ENCODE results near the gene PMEL. TPM values are rescaled to one million over a fixed set of nuclear protein-coding genes. Genes with fewer than 3 reads are reported as not detected.
A peak's percentile ranks its signal among the peaks of the same experiment; 100 is the strongest.
"Not testable (repeated sequence)": the region's sequence is repeated elsewhere in the genome, so short reads cannot be mapped to it uniquely, and the experiment has no call there.

The PMEL gene
- total RNA-seq, 1 donor: 0.27 TPM

DNA sequence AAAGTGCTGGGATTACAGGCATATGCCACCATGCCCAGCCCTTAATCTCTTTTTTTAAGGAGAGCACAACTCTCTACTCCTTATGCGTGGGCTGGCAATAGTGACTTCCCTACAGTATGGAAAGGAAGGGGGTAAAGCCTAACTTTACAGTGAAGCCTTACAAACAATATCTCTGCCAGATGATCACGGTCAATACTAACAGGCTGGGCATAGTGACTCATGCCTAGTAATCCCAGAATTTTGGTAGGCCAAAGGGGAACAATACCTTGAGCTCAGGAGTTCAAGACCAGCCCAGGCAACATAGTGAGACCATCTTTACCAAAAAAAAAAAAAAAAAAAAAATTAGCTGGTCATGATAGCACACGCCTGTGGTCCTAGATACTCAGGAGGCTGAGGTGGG, 43.7 kb downstream of the PMEL start:
- no peak overlapping the region for H3K4me3 ChIP-seq (ENCODE audit: low read depth, low read length)
- TF ChIP-seq, protein P1, sequence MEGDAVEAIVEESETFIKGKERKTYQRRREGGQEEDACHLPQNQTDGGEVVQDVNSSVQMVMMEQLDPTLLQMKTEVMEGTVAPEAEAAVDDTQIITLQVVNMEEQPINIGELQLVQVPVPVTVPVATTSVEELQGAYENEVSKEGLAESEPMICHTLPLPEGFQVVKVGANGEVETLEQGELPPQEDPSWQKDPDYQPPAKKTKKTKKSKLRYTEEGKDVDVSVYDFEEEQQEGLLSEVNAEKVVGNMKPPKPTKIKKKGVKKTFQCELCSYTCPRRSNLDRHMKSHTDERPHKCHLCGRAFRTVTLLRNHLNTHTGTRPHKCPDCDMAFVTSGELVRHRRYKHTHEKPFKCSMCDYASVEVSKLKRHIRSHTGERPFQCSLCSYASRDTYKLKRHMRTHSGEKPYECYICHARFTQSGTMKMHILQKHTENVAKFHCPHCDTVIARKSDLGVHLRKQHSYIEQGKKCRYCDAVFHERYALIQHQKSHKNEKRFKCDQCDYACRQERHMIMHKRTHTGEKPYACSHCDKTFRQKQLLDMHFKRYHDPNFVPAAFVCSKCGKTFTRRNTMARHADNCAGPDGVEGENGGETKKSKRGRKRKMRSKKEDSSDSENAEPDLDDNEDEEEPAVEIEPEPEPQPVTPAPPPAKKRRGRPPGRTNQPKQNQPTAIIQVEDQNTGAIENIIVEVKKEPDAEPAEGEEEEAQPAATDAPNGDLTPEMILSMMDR (IDR thresholded peaks at IDR 0.05; ENCODE audit: insufficient read depth, low read length): no peak
- DNase-seq (ENCODE audit: low read depth): no peak

DNA sequence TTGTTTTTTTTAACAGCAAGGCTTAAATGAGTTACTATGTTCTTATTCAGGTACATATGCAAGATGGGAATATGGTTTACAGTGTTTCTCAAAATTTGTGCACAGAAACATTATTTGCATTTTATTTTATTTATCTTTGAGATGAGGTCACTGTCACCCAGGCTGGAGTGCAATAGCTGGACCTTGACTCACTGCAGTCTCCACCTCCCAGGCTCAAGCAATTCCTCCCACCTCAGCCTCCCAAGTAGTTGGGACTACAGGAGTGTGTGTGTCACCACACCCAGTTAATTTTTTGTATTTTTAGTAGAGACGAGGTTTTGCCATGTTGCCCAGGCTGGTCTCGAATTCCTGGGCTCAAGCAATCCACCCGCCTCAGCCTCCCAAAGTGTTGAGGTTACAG, 46.8 kb downstream of the PMEL start:
- DNase-seq (ENCODE audit: low read depth): peak; percentile 24
- H3K4me3 ChIP-seq (ENCODE audit: low read depth, low read length): not testable (repeated sequence)

DNA sequence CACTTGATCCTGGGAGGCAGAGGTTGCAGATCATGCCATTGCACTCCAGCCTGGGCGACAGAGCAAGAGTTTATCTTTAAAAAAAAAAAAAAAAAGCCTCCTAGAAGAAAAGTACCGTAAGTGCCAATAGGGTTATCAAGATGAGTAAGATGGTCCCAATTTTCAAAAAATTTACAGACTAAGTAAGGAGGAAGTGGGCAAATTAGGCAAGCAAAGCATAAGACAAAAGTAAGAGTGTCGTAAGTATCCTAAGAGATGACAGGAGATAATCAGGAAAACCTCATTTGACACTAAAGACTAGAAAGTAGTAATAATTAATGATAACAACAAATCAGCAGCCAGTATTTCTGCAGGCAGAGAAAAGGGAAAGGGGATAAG, 50.4 kb downstream of the PMEL start:
- TF ChIP-seq, protein P1 (IDR thresholded peaks at IDR 0.05; ENCODE audit: insufficient read depth, low read length): no peak

DNA sequence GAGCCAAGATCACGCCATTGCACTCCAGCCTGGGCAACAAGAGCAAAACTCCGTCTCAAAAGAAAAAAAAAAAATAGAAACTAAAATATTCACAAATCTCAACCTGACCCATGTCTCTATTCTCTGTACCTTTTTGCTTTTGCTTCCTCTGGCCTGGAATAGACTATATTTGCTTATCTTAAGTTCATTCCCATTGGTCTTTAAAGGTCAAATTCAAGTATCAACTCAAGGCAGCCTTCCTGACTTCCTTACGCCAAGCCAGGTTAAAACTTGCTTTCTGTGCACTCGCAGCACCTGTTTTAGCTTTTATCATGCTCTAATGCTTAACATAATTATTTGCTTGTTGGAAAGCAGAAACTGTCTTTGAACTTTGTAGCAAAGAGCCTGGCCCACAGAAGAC, 52.9 kb downstream of the PMEL start:
- TF ChIP-seq, protein P1 (IDR thresholded peaks at IDR 0.05; ENCODE audit: insufficient read depth, low read length): no peak
- H3K4me3 ChIP-seq (ENCODE audit: low read depth, low read length): no peak overlapping the region

More for the DNA sequence above, 50.4 kb downstream of the PMEL start:
- H3K4me3 ChIP-seq (ENCODE audit: low read depth, low read length): no peak overlapping the region
- DNase-seq (ENCODE audit: low read depth): no peak

DNA sequence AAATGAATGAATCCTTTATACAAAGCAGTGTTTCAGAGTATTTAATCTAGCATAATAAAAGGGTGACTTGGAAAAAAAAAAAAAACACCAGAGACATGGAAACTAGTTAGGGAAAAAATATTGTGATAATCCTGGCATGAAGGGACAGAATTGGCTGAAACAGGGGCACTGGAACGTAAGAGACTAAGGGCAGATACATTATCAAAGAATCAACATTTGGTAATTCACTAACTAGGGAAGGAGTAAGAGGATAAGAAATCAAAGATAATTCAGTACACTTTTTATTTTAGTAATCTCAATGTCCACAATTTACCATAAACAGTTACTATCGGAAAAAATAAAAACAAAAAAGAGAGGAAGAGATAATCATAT, 56.3 kb downstream of the PMEL start:
- H3K4me3 ChIP-seq (ENCODE audit: low read depth, low read length): no peak overlapping the region
- DNase-seq (ENCODE audit: low read depth): no peak
- TF ChIP-seq, protein P1 (IDR thresholded peaks at IDR 0.05; ENCODE audit: insufficient read depth, low read length): no peak

More for the DNA sequence above, 52.9 kb downstream of the PMEL start:
- no peak for DNase-seq (ENCODE audit: low read depth)

DNA sequence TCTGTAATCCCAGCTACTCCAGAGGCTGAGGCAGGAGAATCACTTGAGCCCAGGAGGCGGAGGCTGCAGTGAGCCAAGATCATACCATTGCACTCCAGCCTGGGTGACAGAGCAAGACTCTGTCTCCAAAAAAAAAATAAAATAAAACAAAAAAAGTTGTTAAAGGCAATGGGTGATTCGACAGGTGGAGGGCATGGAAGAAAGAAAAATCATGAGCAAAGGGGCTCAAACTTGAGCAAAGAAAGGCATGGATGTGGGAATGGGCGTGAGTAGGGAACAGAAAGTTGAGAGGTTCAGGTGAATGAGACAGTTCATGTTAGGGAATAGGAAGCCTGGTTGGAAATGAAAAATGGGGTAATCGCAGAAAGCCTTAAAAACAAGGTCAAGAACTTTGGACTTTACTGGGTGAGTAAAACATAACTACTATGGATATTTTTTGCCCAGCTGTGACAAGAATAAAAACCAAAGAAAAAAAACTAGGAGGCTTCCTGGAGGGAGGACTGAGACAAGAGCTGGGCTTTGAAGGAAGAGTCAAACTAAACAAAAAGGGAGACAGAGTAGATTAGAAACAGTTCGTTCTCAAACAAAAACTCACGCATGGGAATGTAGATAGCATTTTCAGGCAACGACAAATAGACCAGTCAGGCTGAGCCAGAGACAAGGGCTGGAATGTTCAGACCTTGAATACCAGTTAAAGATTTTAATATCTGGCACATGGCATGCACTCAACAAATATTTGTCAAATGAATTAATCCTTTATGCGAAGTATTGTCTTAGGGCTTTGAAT, 56.9 kb downstream of the PMEL start:
- no peak overlapping the region for H3K4me3 ChIP-seq (ENCODE audit: low read depth, low read length)
- DNase-seq (ENCODE audit: low read depth): peak; percentile 68
- TF ChIP-seq, protein P1 (IDR thresholded peaks at IDR 0.05; ENCODE audit: insufficient read depth, low read length): no peak

DNA sequence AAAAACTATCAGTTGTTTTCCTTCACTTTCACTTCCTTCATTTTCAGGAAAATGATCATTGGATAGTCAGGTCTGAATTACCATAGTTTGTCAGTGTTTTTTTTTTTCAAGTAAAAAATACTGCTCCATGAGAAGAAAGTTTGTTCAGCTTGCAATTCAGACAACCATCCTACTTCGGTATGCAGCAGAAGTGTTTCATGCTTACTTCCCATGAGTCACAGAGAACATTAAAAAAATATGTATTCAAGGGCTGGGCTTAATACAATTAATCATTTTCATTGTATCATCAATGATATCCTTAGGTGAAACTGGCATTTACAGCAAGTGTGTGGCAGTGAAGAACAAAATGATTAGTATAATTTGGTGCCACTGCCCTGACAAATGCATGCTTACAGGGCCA, 59.8 kb downstream of the PMEL start:
- peak; percentile 46 for DNase-seq (ENCODE audit: low read depth)
- H3K4me3 ChIP-seq (ENCODE audit: low read depth, low read length): no peak overlapping the region
- TF ChIP-seq, protein P1 (IDR thresholded peaks at IDR 0.05; ENCODE audit: insufficient read depth, low read length): no peak

Other genes starting within 250 kb of the PMEL start
- gene BLOC1S1, start 250.0 kb downstream of the PMEL start, total RNA-seq (ENCODE audit: low replicate concordance): 64.1 and 70.2 TPM in 2 replicates
- 13.3 and 17.7 TPM in 2 replicates for gene RDH5, start 245.6 kb downstream of the PMEL start, total RNA-seq (ENCODE audit: low replicate concordance)
- 2,365 and 6,536 TPM in 2 replicates for gene CD63, start 237.0 kb downstream of the PMEL start, total RNA-seq (ENCODE audit: low replicate concordance)
- gene GDF11, start 222.9 kb downstream of the PMEL start, total RNA-seq (ENCODE audit: low replicate concordance): 2.4 and 4.7 TPM in 2 replicates
- 84.6 and 165 TPM in 2 replicates for gene SARNP, start 148.3 kb downstream of the PMEL start, total RNA-seq (ENCODE audit: low replicate concordance)
- 7.6 and 16.9 TPM in 2 replicates for gene ORMDL2, start 148.0 kb downstream of the PMEL start, total RNA-seq (ENCODE audit: low replicate concordance)
- gene DNAJC14, start 136.5 kb downstream of the PMEL start, total RNA-seq (ENCODE audit: low replicate concordance): 26.4 and 48.3 TPM in 2 replicates
- gene MMP19, start 123.1 kb downstream of the PMEL start, total RNA-seq (ENCODE audit: low replicate concordance): 9.7 and 11.1 TPM in 2 replicates
- 23.3 and 35.7 TPM in 2 replicates for gene PYM1, start 38.1 kb downstream of the PMEL start, total RNA-seq (ENCODE audit: low replicate concordance)
- 50.6 and 62.1 TPM in 2 replicates for gene DGKA, start 34.9 kb downstream of the PMEL start, total RNA-seq (ENCODE audit: low replicate concordance)
- 8.5 and 38.5 TPM in 2 replicates for gene CDK2, start 788 bp upstream of the PMEL start, total RNA-seq (ENCODE audit: low replicate concordance)
- gene RAB5B, start 8.0 kb upstream of the PMEL start, total RNA-seq (ENCODE audit: low replicate concordance): 47.8 and 75.2 TPM in 2 replicates
- 20.4 and 40.4 TPM in 2 replicates for gene SUOX, start 31.2 kb upstream of the PMEL start, total RNA-seq (ENCODE audit: low replicate concordance)
- gene IKZF4, start 55.0 kb upstream of the PMEL start, total RNA-seq (ENCODE audit: low replicate concordance): 0.65 and 3.4 TPM in 2 replicates
- 321 and 893 TPM in 2 replicates for gene RPS26, start 75.9 kb upstream of the PMEL start, total RNA-seq (ENCODE audit: low replicate concordance)
- 1.2 and 1.5 TPM in 2 replicates for gene ERBB3, start 114.1 kb upstream of the PMEL start, total RNA-seq (ENCODE audit: low replicate concordance)
- gene PA2G4, start 138.5 kb upstream of the PMEL start, total RNA-seq (ENCODE audit: low replicate concordance): 102 and 141 TPM in 2 replicates
- 2,772 and 12,570 TPM in 2 replicates for gene RPL41, start 150.6 kb upstream of the PMEL start, total RNA-seq (ENCODE audit: low replicate concordance)
- 5.9 and 7.3 TPM in 2 replicates for gene ZC3H10, start 152.2 kb upstream of the PMEL start, total RNA-seq (ENCODE audit: low replicate concordance)
- 207 and 267 TPM in 2 replicates for gene ESYT1, start 162.2 kb upstream of the PMEL start, total RNA-seq (ENCODE audit: low replicate concordance)
- 74.2 and 125 TPM in 2 replicates for gene MYL6B, start 186.5 kb upstream of the PMEL start, total RNA-seq (ENCODE audit: low replicate concordance)
- 1,047 and 1,209 TPM in 2 replicates for gene MYL6, start 192.3 kb upstream of the PMEL start, total RNA-seq (ENCODE audit: low replicate concordance)
- gene SMARCC2, start 223.4 kb upstream of the PMEL start, total RNA-seq (ENCODE audit: low replicate concordance): 69.4 and 222 TPM in 2 replicates

Measured in fibroblast of the aortic adventitia (primary cell).